Measurements from ENCODE around the gene LIN9.

Gene LIN9

DNA sequence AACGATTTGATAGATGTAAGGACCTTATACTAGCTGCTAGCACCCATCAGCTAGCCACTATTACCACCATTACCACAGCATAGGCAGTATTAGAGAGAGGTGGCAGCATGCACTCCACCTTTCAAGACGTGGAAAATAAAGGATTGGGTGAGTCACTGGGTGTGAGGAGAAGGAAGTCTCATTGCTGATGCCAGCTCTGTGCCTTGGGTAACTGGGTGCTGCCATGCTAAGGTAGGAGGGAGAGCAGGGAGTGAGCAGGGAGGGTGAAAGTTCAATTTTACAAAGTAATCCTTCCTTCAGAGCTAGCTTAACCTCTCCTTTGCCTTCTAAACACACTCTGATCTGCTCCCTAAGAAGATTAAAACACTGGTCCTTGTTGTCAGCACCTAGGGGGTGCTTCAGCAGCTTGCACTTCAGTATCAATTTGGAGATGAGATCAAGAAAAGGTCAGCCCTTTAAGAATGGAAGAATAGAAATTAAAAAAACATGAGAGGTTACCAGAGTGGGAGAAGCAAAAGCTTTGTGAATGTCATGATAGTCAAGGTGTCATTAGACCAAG is 1.8 kb upstream of the LIN9 start:
- H3K4me1 ChIP-seq (ENCODE audit: insufficient read depth, low read length), result peaks cover 23% of the 10 kb centered on the region
- H3K27me3 ChIP-seq (ENCODE audit: insufficient read depth, low read length), result no peaks in the 10 kb centered on the region
- peaks cover 2% of the 10 kb centered on the region for H3K9me3 ChIP-seq (ENCODE audit: low read length)
- H3K4me3 ChIP-seq (ENCODE audit: low read length), result no peak overlapping the region
- H2AFZ ChIP-seq (ENCODE audit: low read depth, low read length), result no peak overlapping the region
- H3K36me3 ChIP-seq (ENCODE audit: insufficient read depth, low read length), result no peaks in the 10 kb centered on the region

DNA sequence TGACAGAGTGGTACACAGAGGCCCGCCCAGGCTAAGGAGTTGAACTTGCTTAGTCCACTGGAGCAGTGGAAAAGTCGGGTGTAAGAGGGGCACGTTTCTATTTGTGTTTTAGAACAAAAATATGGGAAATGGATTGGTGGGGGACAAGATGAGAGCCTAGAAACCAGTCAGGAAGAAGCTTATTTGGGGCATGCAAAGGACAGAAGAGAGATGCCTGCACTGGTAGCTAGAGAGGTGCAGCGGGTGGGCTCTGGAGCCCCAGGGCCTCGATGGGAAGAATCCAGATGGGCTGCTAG is 1.2 kb upstream of the LIN9 start:
- peaks cover 2% of the 10 kb centered on the region for H3K9me3 ChIP-seq (ENCODE audit: low read length)
- H3K36me3 ChIP-seq (ENCODE audit: insufficient read depth, low read length), result no peaks in the 10 kb centered on the region
- H3K4me1 ChIP-seq (ENCODE audit: insufficient read depth, low read length), result peaks cover 23% of the 10 kb centered on the region
- peak overlapping the region; percentile 99 for H3K4me3 ChIP-seq (ENCODE audit: low read length)
- H3K27me3 ChIP-seq (ENCODE audit: insufficient read depth, low read length), result no peaks in the 10 kb centered on the region
- H2AFZ ChIP-seq (ENCODE audit: low read depth, low read length), result peak overlapping the region; percentile 94

DNA sequence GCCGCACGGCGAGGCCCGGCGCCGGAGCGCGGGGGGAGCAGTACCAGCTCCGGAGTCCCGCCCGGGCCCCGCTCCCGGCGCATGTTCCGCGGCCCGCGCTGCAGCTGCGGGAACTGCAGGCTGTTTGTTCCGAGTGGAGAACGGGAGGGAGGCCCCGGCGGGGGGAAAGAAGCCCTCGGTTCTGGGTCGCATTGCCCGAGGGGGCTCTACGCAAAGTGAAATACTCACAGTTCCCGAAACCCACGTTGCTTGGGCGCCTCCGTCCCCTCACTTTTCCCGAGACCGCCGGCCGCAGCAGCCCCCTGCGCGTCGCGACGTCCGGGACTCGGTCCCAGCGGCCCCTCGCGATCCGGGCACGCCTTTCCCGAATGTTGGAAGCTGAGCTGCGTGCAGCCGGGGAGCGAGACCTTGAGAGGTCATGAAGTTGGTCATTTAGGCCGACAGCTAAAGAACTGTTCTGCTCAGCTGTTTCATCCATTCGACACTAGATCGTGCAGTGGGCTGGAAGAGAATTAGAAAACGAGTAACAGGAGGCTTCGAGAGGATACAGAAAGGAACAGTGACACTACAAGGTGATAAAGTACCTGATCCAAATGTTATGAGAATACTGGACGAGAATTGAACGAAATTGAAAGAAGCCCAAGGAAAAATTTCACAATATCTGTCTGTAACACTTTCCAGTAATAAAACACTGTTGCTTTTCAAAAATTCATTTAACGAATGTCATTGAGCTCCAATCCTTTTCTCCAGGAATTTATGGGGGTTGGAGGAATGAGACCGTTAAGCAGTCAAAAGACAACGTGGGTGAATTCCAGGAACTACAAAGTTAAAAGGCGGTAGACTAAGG is 657 bp upstream of the LIN9 start:
- Histone ChIP-seq H3K27me3 (ENCODE audit: insufficient read depth, low read length) (no peaks in the 10 kb centered on the region), H3K9me3 (ENCODE audit: low read length) (peaks cover 2% of the 10 kb centered on the region), H3K36me3 (ENCODE audit: insufficient read depth, low read length) (no peaks in the 10 kb centered on the region), H2AFZ (ENCODE audit: low read depth, low read length) (peak overlapping the region; percentile 94), H3K4me3 (ENCODE audit: low read length) (peak overlapping the region; percentile 99), H3K4me1 (ENCODE audit: insufficient read depth, low read length) (peaks cover 23% of the 10 kb centered on the region)

DNA sequence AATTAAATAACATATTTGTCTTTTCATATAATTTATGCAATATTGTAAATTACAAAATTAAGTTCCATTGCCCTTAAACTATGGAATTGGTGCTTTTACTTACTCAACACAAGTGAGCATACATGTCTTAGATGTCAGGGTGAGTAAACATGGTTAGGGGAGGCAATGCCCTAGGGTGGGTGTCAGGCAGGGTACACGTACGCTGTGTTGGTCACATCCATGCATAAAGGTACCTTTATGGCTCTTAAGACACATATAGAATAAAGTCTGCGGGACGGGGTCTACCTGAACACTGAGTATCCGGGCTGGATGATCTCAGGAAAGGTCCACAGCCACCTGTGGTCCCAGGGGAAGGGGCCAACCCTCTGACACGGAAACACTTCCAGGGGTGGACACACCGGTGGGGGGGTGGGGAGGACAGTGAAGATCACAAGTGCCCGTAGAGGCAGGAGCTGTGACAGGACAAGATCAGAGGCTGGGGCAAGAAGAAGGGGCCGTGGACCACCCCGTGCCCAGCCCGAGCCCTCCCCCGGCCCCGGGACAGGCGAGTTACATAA is 720 bp downstream of the LIN9 start:
- peak overlapping the region; percentile 99 for H3K4me3 ChIP-seq (ENCODE audit: low read length)
- H3K27me3 ChIP-seq (ENCODE audit: insufficient read depth, low read length), result no peaks in the 10 kb centered on the region
- H3K4me1 ChIP-seq (ENCODE audit: insufficient read depth, low read length), result peaks cover 23% of the 10 kb centered on the region
- peaks cover under 1% of the 10 kb centered on the region for H3K9me3 ChIP-seq (ENCODE audit: low read length)
- H2AFZ ChIP-seq (ENCODE audit: low read depth, low read length), result peak overlapping the region; percentile 85
- H3K36me3 ChIP-seq (ENCODE audit: insufficient read depth, low read length), result no peaks in the 10 kb centered on the region

DNA sequence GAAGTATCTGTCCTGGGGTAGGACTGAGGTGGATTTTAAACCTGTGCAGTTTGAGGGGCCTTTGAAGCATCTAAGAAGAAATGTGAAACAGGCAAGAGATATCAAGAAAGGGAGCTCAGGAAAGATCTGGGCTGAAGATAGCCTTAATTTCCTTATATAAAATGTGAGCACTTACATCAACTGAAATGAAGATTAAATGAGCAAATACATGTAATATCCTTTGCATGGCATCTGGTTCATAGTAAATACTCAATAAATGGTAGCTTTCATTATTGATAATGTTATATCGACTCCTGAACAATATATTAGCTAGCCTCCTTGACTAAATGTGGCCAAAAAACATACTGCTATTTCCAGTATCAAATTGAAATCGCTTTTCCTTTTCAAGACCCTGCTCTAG is 2.5 kb downstream of the LIN9 start:
- Histone ChIP-seq H3K36me3 (ENCODE audit: insufficient read depth, low read length) (no peaks in the 10 kb centered on the region), H3K9me3 (ENCODE audit: low read length) (no peaks in the 10 kb centered on the region), H2AFZ (ENCODE audit: low read depth, low read length) (no peak overlapping the region), H3K4me3 (ENCODE audit: low read length) (no peak overlapping the region), H3K4me1 (ENCODE audit: insufficient read depth, low read length) (peaks cover 23% of the 10 kb centered on the region), H3K27me3 (ENCODE audit: insufficient read depth, low read length) (no peaks in the 10 kb centered on the region)

DNA sequence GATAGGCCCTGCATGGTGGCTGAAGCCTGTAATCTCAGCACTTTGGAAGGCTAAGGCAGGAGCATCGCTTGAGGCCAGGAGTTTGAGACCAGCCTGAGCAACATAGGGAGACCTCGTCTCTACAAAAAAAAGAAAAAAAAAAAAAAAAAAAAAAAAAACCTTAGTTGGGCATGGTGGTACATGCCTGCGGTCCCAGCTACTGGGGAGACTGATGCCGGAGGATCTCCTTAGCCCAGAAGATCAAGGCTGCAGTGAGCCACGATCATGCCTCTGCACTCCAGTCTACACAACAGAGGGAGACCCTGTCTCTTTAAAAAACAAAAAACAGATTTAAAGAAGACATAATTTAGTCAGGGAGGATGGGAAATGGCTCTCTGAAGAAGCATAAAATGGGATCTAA is 3.8 kb downstream of the LIN9 start:
- Histone ChIP-seq H3K4me1 (ENCODE audit: insufficient read depth, low read length) (peaks cover 13% of the 10 kb centered on the region), H3K4me3 (ENCODE audit: low read length) (no peak overlapping the region), H3K36me3 (ENCODE audit: insufficient read depth, low read length) (peaks cover 2% of the 10 kb centered on the region), H3K27me3 (ENCODE audit: insufficient read depth, low read length) (no peaks in the 10 kb centered on the region), H3K9me3 (ENCODE audit: low read length) (no peaks in the 10 kb centered on the region), H2AFZ (ENCODE audit: low read depth, low read length) (no peak overlapping the region)

DNA sequence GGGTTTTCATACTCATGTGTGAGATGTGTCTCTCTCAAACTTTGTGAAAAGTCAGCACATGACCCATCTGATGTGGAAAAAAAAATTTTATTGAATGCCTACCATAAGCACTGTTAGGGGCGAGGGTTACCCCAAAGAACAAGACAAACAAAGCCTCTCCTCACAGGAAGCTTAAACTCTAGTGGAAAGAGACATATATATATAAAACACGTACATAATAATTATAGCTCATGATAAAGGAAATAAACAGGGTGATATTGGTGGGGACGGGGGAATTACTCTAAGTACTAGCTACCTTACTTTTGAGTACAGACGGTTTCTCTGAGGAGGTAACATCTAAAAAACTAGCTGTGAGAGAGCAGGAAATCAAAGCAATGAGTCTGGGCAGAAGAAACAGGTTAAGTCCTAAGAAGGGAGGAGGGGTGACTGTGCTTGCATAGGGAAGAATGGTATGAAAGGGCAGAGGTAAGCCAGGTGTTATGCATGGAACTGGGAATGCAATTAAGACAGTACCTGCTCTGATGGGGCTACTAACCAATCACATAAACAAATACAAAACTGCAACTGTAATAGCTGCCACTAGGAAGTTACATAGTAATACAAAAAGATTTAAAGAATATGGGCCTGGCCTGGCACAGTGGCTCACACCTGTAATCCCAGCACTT is 4.5 kb downstream of the LIN9 start:
- Histone ChIP-seq H3K36me3 (ENCODE audit: insufficient read depth, low read length) (peaks cover 4% of the 10 kb centered on the region), H3K4me3 (ENCODE audit: low read length) (no peak overlapping the region), H3K27me3 (ENCODE audit: insufficient read depth, low read length) (no peaks in the 10 kb centered on the region), H2AFZ (ENCODE audit: low read depth, low read length) (no peak overlapping the region), H3K4me1 (ENCODE audit: insufficient read depth, low read length) (peaks cover 7% of the 10 kb centered on the region), H3K9me3 (ENCODE audit: low read length) (no peaks in the 10 kb centered on the region)

DNA sequence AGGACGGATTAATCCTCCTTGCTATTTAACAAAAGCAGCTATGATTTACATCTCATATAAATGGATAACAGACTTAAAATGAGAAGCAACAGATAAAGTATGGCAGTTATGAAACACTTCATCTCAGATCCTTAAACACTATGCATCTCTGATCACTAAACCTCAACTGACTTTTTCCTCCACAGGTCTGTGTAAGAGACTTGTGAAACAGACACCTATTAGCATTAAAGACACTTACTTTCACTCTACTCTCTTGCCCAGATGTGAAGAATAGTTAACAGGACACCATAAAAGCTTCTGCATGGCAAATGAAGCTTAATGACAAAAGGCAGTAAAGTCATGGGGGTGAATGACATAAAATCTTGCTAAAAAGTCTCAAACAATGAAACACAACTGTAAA is 6.2 kb downstream of the LIN9 start:
- Histone ChIP-seq H2AFZ (ENCODE audit: low read depth, low read length) (no peak overlapping the region), H3K36me3 (ENCODE audit: insufficient read depth, low read length) (peaks cover 17% of the 10 kb centered on the region), H3K4me3 (ENCODE audit: low read length) (no peak overlapping the region), H3K27me3 (ENCODE audit: insufficient read depth, low read length) (no peaks in the 10 kb centered on the region), H3K4me1 (ENCODE audit: insufficient read depth, low read length) (peaks cover under 1% of the 10 kb centered on the region), H3K9me3 (ENCODE audit: low read length) (no peaks in the 10 kb centered on the region)

DNA sequence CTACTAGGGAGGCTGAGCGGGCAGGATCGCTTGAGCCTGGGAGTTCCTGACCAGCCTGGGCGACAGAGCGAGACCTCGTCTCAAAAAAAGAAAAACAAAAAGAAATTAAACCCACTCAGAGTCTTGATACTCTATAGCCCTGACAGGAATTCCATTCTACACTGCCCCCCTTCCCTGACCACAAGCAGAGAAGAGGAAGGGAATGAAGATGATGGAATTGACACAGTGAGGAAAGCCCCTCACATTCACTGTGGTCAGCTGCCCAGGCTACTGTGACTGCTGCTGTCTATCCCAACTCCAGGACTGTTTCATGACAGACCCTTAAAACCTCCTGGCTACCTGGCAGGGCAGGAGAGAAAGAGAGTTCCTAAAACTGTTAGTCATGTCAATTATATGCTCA is 12.1 kb downstream of the LIN9 start:
- H3K4me3 ChIP-seq (ENCODE audit: low read length), result no peak overlapping the region
- no peaks in the 10 kb centered on the region for H3K9me3 ChIP-seq (ENCODE audit: low read length)
- no peak overlapping the region for H2AFZ ChIP-seq (ENCODE audit: low read depth, low read length)
- no peaks in the 10 kb centered on the region for H3K4me1 ChIP-seq (ENCODE audit: insufficient read depth, low read length)
- H3K36me3 ChIP-seq (ENCODE audit: insufficient read depth, low read length), result peaks cover 49% of the 10 kb centered on the region
- H3K27me3 ChIP-seq (ENCODE audit: insufficient read depth, low read length), result no peaks in the 10 kb centered on the region

DNA sequence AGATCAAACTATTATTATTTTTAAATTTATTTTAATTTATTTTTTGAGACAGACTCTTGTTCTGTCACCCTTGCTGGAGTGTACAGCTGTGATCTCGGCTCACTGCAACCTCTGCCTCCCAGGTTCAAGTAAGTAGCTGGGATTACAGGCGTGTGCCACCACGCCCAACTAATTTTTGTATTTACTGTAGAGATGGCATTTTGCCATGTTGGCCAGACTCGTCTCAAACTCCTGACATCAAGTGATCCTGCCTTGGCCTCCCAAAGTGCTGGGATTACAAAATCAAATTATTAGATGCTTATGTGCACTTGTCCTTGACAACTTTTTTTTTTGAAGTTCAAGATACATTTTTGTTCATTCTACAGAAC is 15.4 kb downstream of the LIN9 start:
- Histone ChIP-seq H2AFZ (ENCODE audit: low read depth, low read length) (no peak overlapping the region), H3K9me3 (ENCODE audit: low read length) (no peaks in the 10 kb centered on the region), H3K36me3 (ENCODE audit: insufficient read depth, low read length) (peaks cover 45% of the 10 kb centered on the region)

DNA sequence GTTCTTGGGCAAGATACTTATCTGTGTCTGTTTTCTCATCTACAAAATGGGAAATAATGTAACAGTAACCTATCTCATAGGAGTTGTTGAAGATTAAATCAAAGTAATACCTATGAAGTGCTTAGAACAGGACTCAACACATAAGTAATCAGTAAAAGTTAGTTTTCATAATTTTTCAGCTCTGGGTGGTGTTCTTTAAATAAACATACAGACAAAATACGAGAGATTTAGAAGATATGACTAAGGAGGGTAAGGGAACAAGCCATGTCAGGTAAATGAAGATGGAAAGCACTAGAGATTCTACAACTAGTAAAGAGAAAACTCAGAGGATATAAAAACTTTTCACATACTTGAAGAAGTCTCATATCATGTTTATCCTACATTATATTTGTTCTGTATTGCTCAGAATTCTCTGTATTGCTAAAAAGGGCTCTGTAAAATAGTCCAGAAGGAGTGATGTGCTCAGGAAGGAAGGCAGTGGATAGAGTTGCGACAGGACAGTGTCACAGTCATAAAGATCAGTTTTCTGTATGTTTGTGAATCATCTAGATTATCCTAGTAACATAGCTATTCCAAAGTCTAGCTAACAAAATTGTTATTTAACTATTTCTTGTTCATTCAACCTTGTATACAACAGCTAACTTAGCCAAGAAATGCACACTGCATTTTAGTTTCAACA is 16.0 kb downstream of the LIN9 start:
- Histone ChIP-seq H3K36me3 (ENCODE audit: insufficient read depth, low read length) (peaks cover 43% of the 10 kb centered on the region), H3K27me3 (ENCODE audit: insufficient read depth, low read length) (no peaks in the 10 kb centered on the region), H3K4me1 (ENCODE audit: insufficient read depth, low read length) (no peaks in the 10 kb centered on the region), H2AFZ (ENCODE audit: low read depth, low read length) (no peak overlapping the region), H3K9me3 (ENCODE audit: low read length) (no peaks in the 10 kb centered on the region), H3K4me3 (ENCODE audit: low read length) (no peak overlapping the region)

More for the DNA sequence above, 15.4 kb downstream of the LIN9 start:
- H3K27me3 ChIP-seq (ENCODE audit: insufficient read depth, low read length), result no peaks in the 10 kb centered on the region
- H3K4me3 ChIP-seq (ENCODE audit: low read length), result no peak overlapping the region
- H3K4me1 ChIP-seq (ENCODE audit: insufficient read depth, low read length), result no peaks in the 10 kb centered on the region

DNA sequence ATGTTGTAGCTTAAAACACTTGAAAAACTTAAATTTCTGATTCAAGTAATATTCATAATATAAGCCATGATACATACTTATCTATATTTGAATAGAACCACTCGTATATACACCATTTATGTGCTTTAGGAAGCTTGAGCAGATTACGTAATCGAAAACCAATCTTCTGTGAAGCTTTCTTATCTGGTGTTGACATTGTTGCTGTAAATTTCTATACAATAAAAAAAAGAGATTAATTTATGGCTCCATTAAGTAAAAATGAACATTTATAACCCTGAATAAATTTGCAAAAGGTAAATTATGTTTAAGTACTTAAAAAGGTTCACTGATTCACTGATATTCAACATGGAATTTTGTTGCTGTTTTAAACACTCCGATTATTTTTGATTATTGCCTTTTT is 21.4 kb downstream of the LIN9 start:
- Histone ChIP-seq H3K36me3 (ENCODE audit: insufficient read depth, low read length) (peaks cover 32% of the 10 kb centered on the region), H3K9me3 (ENCODE audit: low read length) (no peaks in the 10 kb centered on the region), H2AFZ (ENCODE audit: low read depth, low read length) (no peak overlapping the region), H3K27me3 (ENCODE audit: insufficient read depth, low read length) (no peaks in the 10 kb centered on the region), H3K4me1 (ENCODE audit: insufficient read depth, low read length) (no peaks in the 10 kb centered on the region), H3K4me3 (ENCODE audit: low read length) (no peak overlapping the region)

DNA sequence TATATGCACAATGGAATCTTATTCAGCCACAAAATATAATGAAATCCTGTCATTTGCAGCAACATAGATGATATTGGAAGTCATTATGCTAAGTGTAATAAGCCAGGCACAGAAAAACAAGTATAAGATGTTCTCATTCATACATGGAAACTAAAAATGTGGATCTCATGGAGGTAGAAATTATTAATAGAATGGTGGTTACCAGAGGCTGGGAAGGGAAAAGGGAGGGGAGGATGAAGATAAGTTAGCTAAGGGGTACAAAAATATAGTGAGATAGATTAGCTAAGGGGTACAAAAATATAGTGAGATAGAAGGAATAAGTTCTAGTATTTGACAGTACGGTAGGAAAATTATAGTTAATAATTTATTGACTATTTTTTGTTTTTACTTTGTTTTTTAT is 27.9 kb downstream of the LIN9 start:
- H3K4me1 ChIP-seq (ENCODE audit: insufficient read depth, low read length), result no peaks in the 10 kb centered on the region
- H3K9me3 ChIP-seq (ENCODE audit: low read length), result no peaks in the 10 kb centered on the region
- no peaks in the 10 kb centered on the region for H3K27me3 ChIP-seq (ENCODE audit: insufficient read depth, low read length)
- no peak overlapping the region for H3K4me3 ChIP-seq (ENCODE audit: low read length)
- no peak overlapping the region for H2AFZ ChIP-seq (ENCODE audit: low read depth, low read length)
- H3K36me3 ChIP-seq (ENCODE audit: insufficient read depth, low read length), result peaks cover 27% of the 10 kb centered on the region
